Smooth muscle cell (in vitro differentiated cells): ENCODE data around the gene FBXO41. TPM values are rescaled to one million over a fixed set of nuclear protein-coding genes. Genes with fewer than 3 reads are reported as not detected.
A peak's percentile ranks its signal among the peaks of the same experiment; 100 is the strongest.

Source experiments
- DNase-seq: peaks from one replicate; lab custom pipeline; 2025; ENCODE audit not compliant: unreplicated experiment; lab: John Stamatoyannopoulos, UW
- H2AFZ ChIP-seq: fragments of 200-600 bp; sonication (generic); 2 replicates; pipeline ENCODE4 v1.6.0; 2016; ENCODE audit warnings: antibody characterized with exemption, low read depth, mild to moderate bottlenecking
- H3F3A ChIP-seq: fragments of 200-600 bp; sonication (generic); 2 replicates; pipeline ENCODE4 v1.6.0; 2017; ENCODE audit warnings: antibody characterized with exemption, low read depth
- H3K27ac ChIP-seq: fragments of 200-600 bp; sonication (generic); 2 replicates; pipeline ENCODE4 v1.5.1; 2016; ENCODE audit warnings: low read depth, mild to moderate bottlenecking
- H3K27me3 ChIP-seq: fragments of 200-600 bp; sonication (generic); 2 replicates; pipeline ENCODE4 v1.6.1; 2016; ENCODE audit warnings: low read depth, mild to moderate bottlenecking
- H3K36me3 ChIP-seq: fragments of 200-600 bp; sonication (generic); 2 replicates; pipeline ENCODE4 v1.5.1; 2016; ENCODE audit warnings: low read depth
- H3K4me1 ChIP-seq: fragments of 200-600 bp; sonication (generic); 2 replicates; pipeline ENCODE4 v1.5.1; 2016; ENCODE audit warnings: low read depth
- H3K4me2 ChIP-seq: fragments of 200-600 bp; sonication (generic); 2 replicates; pipeline ENCODE4 v1.6.0; 2016; ENCODE audit warnings: mild to moderate bottlenecking
- H3K4me3 ChIP-seq: fragments of 200-600 bp; sonication (generic); 2 replicates; pipeline ENCODE4 v1.5.1; 2016; ENCODE audit warnings: mild to moderate bottlenecking
- H3K79me2 ChIP-seq: fragments of 200-600 bp; sonication (generic); 2 replicates; pipeline ENCODE4 v1.6.0; 2016; ENCODE audit warnings: low read depth, mild to moderate bottlenecking
- H3K9ac ChIP-seq: fragments of 200-600 bp; sonication (generic); 2 replicates; pipeline ENCODE4 v1.6.0; 2016; ENCODE audit warnings: low read depth
- H3K9me3 ChIP-seq: fragments of 200-600 bp; sonication (generic); replicated peaks from 2 replicates; pipeline ENCODE4 v1.5.1; 2016; ENCODE audit warnings: low read depth
- H4K20me1 ChIP-seq: fragments of 200-600 bp; sonication (generic); 2 replicates; pipeline ENCODE4 v1.6.0; 2016; ENCODE audit warnings: low read depth
- CTCF ChIP-seq: fragments of 200-600 bp; sonication (generic); IDR thresholded peaks from 2 replicates; pipeline ENCODE4 v1.5.1; 2017; ENCODE audit warnings: borderline replicate concordance, mild to moderate bottlenecking, antibody characterized with exemption; ENCODE audit not compliant: insufficient read depth, poor library complexity, severe bottlenecking
- WGBS: methylation state at CpG from one replicate; pipeline ENCODE4 v1.1.7; 2016; ENCODE audit warnings: low lambda C conversion rate; 5-methylcytosine and 5-hydroxymethylcytosine counted together
- polyA plus RNA-seq: library from polyadenylated mRNA; unstranded; fragments of >200 nt; fragmentation: Nextera tagmentation; extraction: Ambion mirVana; gene quantifications from 2 replicates; pipeline ENCODE4 v1.2.1, GENCODE V29; 2016
- total RNA-seq: library from RNA; depleted of rRNA; stranded (reverse); fragments of >200 nt; gene quantifications from 2 replicates; pipeline ENCODE4 v1.2.3, GENCODE V29; 2014

FBXO41 gene
- total and polyA plus RNA-seq, 2 experiments from 2014 or later: 1.00 to 1.2 TPM

GRCh38 chr2:73285159-73285739 lies 971 bp upstream of the FBXO41 start:
- Histone ChIP-seq H3K36me3 (no peaks in the 10 kb centered on the region), H3K9ac (no peak overlapping the region), H4K20me1 (no peaks in the 10 kb centered on the region), H2AFZ (peak overlapping the region; percentile 95), H3K79me2 (no peaks in the 10 kb centered on the region), H3K4me1 (no peaks in the 10 kb centered on the region), H3K27me3 (peaks cover 58% of the 10 kb centered on the region), H3F3A (no peaks in the 10 kb centered on the region), H3K4me2 (peak overlapping the region; percentile 98), H3K27ac (no peak overlapping the region), H3K4me3 (peak overlapping the region; percentile 86), H3K9me3 (no peaks in the 10 kb centered on the region)
- TF ChIP-seq CTCF: no peak
- DNase-seq: no peak
- WGBS: 62% methylated on average over 5 of the region's 5 CpGs

GRCh38 chr2:73283545-73284295 lies 558 bp downstream of the FBXO41 start:
- Histone ChIP-seq H3K9ac (no peak overlapping the region), H3K4me1 (no peaks in the 10 kb centered on the region), H3K4me3 (peak overlapping the region; percentile 86), H3K27me3 (peaks cover 43% of the 10 kb centered on the region), H4K20me1 (no peaks in the 10 kb centered on the region), H3F3A (no peaks in the 10 kb centered on the region), H3K4me2 (peak overlapping the region; percentile 98), H2AFZ (peak overlapping the region; percentile 95), H3K9me3 (no peaks in the 10 kb centered on the region), H3K36me3 (no peaks in the 10 kb centered on the region), H3K27ac (no peak overlapping the region), H3K79me2 (no peaks in the 10 kb centered on the region)
- TF ChIP-seq CTCF: no peak
- DNase-seq: no peak
- 10% methylated on average over 41 of the region's 43 CpGs for WGBS

GRCh38 chr2:73282924-73283544 lies 1.2 kb downstream of the FBXO41 start:
- no peak for DNase-seq
- H3K4me3 ChIP-seq: peak overlapping the region; percentile 86
- peaks cover 36% of the 10 kb centered on the region for H3K27me3 ChIP-seq
- H4K20me1 ChIP-seq: peaks cover 5% of the 10 kb centered on the region
- WGBS: 63% methylated on average over 5 of the region's 5 CpGs
- no peaks in the 10 kb centered on the region for H3K79me2 ChIP-seq
- H3K27ac ChIP-seq: no peak overlapping the region
- H3K36me3 ChIP-seq: no peaks in the 10 kb centered on the region
- no peaks in the 10 kb centered on the region for H3K9me3 ChIP-seq
- H3K4me1 ChIP-seq: no peaks in the 10 kb centered on the region
- TF ChIP-seq CTCF: no peak
- H2AFZ ChIP-seq: no peak overlapping the region
- no peak overlapping the region for H3K9ac ChIP-seq
- H3F3A ChIP-seq: no peaks in the 10 kb centered on the region
- H3K4me2 ChIP-seq: peak overlapping the region; percentile 98
